Transverse colon (tissue), 3 donors: ENCODE results near the gene SEMA3F.

Source experiments
- CTCF ChIP-seq, 5 experiments: fragments of 200-600 bp in 3 of 5; fragments of 450-650 bp in 2 of 5; sonication (generic) in 3 of 5; IDR thresholded peaks; 1 replicate in 2 of 5; 2 replicates in 3 of 5; pipeline ENCODE4 v1.5.1; 2016 to 2017; ENCODE audit warnings: antibody characterized with exemption in 5 of 5, inconsistent platforms in 3 of 5, mild to moderate bottlenecking in 2 of 5, moderate library complexity in 1 of 5
- EP300 ChIP-seq: sonication (generic); formaldehyde crosslinking; IDR thresholded peaks from one replicate; pipeline ENCODE4 v1.6.1; 2017; ENCODE audit warnings: antibody characterized with exemption, low read depth

DNA sequence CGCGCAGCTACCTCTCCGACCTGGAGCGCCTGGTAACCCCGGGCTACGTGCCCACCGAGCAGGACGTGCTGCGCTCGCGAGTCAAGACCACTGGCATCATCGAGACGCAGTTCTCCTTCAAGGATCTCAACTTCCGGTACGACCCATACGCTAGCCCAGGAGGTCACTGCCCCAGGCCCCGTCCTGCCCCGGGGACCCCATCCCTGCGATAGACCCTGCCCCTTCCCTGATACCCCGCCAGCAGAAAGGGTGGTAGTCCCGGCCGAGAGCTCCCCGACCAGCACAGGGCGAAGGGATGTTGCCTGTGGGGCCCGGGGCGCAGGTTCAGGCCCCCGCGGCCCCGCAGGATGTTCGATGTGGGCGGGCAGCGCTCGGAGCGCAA is 38.6 kb downstream of the SEMA3F start:
- TF ChIP-seq CTCF (IDR thresholded peaks at IDR 0.05), result no peak
- TF ChIP-seq EP300, result no peak
